GM21367 (cell line): ENCODE results near the gene CDH18.

Experiments used
- ATAC-seq: cut with Tn5 transposase; IDR thresholded peaks from one replicate; pipeline ENCODE4 v1.9.1; 2021; ENCODE audit not compliant: unreplicated experiment

CDH18 gene

DNA sequence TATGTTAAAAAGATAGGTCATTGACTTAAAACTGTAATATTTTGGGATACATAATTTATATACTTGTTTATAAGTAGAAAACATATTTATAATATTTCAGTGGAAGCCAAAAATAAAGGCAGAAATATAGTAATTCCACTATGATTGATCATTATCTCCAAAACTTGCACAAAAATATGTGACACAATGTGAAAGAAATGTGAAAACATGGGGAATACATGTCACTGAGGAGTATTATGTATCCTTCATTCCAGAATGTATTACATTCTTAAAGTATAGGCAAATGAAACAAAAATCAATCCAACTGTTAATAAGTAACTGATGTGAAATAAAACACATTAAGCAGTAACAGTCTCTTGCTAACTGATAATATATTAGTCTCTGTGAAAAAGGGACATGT lies 236.7 kb downstream of the CDH18 start:
- ATAC-seq: no peak

DNA sequence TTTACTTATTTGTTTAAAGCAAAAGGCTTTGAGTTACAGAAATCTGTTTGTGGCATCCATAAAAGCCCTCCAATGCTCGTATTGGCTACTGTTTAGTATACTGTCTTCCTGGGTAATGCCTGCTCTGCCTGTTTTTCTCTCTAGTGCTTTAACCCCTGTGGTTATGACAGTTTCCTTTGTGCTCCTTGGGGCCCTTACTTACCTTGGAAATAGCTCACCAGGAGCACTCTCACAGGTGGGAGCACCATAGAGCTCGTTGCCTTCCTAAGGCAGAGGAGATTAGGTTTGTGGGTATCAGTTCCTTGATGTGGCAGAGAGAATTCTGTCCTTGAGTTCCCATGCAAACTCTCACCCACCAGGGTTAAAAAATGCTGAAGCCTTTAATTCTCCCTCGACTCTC lies 242.8 kb downstream of the CDH18 start:
- ATAC-seq: no peak

DNA sequence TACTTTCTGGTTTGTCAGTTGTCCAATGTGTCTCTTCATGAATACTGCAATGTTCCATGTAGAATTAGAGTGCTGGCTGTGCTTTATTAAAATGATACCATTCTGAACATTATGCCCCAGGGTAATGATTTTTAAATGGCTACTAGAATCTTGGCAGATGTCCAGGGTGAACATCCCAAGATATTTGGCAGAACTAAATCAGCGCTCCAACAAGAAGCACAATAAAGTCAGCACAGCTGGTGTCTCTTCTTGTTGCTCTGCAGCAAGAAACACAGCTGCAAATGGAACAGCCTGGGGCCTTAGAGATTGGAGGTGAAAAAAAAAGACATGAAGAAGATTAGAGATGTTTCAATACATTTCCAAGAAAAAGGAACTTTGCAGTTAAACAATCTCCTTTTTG lies 248.3 kb downstream of the CDH18 start:
- ATAC-seq: no peak

DNA sequence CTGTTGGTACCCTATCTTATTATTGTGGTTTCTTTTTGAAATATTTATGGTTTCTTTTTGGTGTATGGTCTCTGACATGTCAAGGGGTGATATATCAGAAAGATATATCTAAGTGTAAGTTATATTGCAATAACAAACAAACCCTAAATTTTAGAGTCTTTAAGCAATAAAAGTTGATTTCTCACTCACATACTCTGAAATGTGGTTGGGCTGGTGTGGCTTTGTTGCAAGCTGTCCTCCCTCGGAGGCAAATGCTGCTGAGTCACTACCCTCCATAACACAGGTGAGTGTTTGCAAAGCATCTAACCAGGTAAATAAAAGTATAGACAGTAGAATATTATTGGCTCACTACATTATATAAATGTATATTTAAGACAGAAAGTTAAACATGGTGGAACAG lies 253.2 kb downstream of the CDH18 start:
- no peak for ATAC-seq

DNA sequence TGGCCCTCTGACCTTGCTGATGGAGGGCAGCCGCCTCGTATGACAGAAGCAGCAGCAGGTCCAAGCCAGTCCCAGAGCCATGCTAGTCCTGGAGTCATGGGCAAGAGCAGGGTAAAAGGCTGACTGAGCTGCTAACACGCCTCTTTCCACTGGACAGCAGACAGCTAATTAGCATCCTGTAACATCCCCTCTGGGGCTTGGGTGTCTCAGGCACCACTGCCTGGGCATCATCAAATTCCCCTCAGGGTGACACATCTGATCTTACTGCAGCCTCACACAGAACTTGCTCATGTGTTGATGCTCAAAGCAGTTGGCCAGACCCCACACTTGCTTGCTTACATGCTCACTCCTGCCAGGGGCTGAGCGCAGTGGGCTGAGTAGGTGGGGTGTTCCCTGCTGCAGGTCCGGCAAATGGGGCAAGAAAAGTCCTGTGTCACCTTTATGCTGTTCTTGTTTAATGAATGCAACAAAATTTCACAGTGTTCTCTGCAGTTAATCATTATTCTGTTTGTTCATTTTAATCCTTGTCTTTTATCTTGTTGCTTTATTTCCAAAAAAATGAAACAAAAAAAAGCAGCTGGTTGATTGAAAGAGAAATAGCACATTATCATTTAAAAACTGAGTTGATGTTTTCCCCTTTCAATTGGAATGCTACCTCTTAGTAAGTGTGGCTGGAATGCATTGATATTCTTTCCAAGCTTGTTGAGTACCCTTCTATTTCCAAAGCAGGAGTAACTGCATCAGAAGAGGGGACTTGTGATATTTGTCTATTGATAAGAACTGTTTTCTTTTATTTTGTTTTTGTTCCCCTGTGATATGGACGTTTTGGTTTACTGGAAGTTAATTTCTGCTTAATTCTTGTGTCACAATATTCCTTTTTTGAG lies 254.1 kb downstream of the CDH18 start:
- ATAC-seq: no peak

DNA sequence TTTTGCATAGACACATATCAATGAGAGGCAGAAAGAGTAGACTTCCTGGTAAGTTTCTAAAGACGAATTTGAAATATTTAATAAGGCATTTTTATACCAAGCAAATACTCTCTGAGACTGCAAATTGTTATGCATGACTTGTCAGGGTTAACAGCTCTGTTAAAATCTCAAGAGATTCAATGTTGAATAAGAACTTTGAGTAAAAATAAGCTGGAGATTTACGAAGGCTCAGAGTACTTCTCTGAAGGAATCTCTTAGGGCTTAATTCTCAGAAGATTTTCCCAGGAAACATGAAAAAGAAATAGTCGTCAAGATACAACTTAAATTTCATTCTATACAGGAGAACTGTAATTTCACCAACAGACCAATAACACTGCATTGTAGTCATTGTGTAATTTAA lies 259.4 kb downstream of the CDH18 start:
- ATAC-seq: no peak

DNA sequence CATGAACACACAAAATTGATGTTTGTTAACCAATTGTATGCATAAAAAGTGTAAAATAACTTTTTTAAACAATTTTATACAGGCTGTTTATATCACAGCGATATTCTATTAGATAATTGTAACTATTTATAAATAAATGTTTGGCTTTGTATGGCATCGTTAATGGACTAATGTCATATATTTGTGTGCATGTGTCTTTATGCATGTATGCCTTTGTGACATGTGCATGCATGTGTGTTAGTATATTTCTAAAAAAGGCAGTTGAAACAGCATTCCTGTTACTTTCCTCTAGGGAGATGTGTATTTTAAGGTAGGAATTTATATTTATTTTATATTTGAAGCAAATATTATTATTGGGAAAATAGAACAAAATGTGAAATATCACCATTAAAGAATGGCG lies 268.9 kb downstream of the CDH18 start:
- ATAC-seq: no peak

DNA sequence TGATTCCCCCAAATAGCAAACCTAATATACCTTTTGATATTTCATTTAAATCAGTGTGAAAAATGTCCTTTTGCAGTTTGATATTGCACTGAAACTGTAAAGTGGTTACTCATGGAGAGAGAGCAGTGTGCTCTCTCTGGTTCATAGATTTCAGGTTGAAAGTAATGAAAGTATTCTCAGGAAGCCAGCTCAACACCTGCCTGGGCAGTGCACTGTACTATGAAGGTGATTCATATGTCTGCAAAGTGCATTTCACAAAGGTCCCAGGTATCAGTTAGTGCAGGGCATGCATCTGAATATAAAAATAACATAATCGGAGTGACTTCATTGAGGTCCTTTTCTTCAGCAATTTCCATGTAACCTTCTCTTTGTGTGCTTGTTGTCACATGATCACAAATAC lies 274.3 kb downstream of the CDH18 start:
- ATAC-seq: no peak

DNA sequence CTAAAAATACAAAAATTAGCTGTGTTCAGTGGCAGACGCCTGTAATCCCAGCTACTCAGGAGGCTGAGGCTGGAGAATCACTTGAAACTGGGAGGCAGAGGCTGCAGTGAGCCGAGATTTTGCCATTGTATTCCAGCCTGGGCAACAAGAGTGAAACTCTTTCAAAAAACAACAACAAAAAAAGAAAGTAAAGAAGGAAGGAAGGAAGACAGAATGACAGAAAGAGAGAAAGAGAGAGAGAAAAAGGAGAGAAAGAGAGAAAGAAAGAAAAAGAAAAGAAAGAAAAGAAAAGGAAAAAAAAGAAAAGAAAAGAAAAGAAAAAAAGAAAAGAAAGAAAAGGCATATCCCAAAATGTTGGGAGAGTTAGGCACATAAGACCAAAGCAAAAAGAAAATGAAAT lies 278.6 kb downstream of the CDH18 start:
- no peak for ATAC-seq

DNA sequence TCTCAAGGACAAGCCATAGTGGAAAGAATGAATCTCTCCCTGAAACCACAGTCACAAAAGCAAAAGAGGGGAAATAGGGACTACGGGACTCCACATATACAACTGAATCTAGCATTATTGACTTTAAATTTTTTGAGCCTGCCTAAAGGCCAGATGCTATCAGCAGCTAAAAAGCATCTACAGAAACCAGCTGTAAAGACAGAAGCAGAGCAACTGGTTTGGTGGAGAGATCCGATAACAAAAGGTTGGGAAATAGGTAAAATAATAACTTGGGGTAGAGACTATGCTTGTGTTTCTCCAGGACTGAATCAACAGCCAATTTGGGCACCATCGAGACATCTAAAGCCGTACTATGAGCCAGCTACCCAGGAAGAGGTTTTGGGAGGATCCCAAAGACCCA lies 281.2 kb downstream of the CDH18 start:
- no peak for ATAC-seq

DNA sequence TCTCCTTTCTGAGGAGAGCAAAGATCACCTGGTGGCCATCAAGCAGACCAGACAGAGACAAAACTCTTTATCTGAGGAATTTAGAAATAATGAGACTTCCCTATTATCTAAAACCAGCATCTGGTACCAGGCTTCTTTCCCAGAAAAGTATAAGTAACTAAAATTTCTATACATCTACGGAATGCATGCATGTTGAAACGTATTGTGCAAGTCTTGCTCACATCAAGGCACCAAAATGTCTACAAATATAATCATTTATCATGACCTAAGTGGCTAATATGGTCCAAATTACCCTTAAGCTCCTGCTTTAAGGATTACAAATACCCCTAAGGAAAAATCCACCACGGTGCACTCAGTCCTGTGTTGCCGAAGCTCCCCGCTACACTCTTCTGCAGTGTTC lies 286.3 kb downstream of the CDH18 start:
- no peak for ATAC-seq

DNA sequence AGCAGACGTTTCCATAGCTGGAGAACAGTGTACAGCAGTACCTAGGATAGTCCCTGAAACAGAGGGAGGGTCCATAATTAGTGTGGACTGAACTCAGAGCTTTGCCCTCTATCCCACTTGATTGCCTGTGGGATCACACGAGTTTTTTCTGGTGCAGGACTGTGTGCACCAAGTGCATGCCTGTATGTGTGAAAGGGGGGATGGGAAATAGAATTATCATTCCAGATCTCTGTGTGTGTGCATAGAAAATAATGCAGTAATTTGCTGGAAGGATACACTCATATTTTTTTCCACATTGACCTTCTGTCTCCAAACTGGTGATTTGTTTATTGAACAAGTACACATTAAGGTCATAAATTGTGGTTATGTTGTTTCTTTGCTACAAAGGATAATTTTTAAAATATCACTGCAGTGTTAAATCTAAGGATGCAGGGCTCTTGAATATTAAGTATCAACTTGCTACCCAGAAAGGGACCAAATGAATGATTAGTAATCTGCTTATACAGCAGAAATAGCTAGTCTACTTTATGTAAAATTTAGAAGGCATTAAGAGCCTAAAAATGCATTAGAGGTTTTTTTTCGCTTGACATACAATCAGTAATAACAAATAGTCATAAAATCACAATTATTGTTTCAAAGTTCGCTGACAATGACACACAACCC lies 292.9 kb downstream of the CDH18 start:
- ATAC-seq: no peak

DNA sequence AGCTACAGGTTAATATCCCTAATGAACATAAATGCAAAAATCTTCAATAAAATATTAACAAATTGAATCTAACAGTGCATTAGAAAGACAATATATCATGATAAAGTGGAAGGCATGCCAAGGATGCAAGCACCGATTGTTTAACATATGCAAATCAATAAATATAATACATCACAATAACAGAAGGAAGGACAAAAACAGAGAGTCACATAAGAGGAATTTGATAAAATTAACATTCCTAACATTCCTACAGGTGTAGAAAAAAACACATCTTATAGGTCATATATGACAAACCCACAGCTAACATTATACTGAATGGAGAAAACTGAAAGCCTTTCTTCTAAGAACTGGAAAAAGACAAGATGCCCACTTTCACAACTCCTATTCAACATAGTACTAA lies 297.0 kb downstream of the CDH18 start:
- ATAC-seq: no peak

DNA sequence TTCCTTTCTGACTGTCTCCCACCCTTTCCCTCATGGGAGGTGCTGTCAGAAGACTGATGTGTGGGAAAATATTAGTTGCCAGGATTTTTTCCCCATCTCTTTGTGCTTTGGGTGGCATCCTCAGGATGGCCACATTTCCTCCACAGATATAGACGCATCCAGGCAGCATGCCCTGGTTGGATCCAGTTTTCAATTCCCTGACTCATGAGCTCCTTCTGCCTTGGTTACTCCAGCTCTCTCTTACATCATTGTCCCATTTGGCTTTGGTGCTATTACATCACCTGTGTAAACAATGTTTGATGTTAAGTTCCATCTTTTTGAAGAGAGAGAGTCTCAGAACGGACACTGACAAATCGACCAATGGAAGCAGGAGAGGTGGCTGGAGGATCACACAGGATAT lies 302.5 kb downstream of the CDH18 start:
- no peak for ATAC-seq

DNA sequence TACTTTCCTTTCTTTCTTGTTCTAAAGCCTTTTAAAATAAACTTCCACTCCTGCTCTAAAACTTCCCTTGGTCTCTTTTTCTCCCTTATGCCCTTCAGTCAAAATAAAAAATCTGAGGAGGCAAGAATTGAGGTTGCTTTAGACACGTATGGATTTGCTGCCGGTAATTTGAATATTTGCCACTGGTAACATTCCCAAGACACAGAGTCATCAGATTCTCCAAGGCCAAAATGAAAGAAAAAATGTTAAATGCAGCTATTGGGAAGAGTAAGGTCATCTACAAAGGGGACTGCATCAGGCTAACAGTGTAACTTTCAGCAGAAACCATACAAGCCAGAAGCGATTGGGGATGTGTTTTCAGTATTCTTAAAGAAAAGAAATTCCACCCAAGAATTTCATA lies 311.1 kb downstream of the CDH18 start:
- ATAC-seq: no peak

DNA sequence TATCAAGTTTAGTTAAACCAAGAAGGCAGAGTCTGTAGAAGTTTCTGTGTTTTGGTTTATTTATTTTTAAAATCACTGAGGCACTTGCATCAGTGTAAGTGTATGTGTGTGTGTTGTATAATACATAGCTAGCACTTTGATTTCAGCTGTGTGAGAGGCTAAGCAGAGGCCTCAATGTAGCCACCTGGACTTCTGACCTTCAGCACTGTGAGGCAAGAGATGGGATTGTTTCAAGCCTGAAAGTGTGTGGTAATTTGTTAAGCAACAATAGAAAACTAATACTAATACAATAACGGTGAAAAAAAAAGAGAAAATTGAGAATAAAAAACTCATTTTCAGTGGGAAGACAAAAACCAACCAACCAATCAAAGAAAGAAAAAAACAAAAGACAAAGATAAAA lies 327.3 kb downstream of the CDH18 start:
- no peak for ATAC-seq

DNA sequence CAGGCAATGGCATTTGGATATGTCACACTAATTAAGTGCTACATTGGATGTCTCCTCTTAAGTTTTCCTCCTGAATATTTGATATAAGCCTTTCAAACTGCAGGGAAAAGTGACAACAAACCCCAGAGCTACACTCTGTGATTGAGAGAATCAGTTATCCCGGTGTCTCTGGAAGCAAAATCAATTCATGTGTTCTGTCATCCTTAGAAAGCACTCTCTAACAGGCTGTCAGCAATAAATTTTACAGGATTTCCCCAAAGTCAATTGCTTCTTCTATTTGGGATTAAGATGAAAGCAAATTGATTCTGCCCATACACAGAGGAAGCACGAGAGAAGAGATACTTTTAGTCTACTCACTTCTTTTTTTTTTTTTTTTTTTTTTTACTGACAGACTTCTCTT lies 332.4 kb downstream of the CDH18 start:
- ATAC-seq: no peak

DNA sequence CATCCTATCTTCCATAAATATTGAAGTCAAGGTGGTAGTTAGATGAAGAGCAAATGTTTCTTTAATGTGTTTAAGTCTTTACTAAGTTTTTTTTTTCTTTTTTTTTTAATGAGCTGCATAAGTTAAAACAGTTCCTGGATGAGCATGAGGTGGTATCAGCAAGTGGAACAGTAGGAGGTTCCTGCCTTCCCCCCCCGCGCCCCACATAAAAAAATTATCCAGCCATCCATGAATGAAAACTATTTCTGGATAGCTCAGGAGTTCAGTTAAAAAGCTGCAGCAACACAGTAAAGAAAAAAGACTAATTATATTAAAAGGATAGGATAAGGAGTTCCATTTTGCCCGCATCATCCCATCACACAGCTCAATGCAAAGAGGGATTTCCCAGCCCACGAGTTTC lies 349.5 kb downstream of the CDH18 start:
- ATAC-seq: no peak

DNA sequence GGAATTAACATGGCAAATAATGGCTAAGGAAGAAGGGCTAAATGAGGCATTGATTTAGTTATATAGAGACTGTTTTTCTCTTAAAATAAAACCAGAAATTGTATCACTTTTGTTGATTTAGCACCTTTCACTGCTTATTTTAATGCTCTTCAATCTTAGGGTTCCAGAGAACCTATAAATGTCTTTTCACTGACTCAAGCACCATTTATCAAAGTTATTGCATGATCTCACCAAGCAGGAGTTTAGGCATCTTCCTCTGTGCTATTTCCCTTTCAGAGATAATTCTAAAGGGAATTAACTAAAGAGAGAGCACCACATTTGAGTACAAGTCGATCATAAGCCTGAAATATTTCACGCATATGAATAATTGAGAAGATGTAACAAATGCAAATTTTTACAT lies 357.1 kb downstream of the CDH18 start:
- no peak for ATAC-seq

DNA sequence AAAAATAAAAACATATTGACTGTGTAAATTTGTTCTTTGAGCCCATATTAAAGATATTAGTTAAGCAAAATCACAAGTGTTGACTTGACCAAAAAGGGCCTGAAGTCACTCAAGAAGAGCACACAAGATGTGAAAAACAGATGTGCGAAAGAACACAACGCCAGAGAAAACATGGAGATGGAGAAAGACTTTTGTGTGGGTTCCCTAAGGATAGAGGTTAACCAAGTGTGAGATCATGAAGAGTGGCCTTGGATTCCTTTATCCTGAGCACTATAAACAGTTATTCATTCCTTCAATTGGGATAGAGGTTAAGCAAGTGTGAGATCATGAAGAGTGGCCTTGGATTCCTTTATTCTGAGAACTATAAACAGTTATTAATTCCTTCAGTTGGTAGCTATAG lies 361.8 kb downstream of the CDH18 start:
- no peak for ATAC-seq

DNA sequence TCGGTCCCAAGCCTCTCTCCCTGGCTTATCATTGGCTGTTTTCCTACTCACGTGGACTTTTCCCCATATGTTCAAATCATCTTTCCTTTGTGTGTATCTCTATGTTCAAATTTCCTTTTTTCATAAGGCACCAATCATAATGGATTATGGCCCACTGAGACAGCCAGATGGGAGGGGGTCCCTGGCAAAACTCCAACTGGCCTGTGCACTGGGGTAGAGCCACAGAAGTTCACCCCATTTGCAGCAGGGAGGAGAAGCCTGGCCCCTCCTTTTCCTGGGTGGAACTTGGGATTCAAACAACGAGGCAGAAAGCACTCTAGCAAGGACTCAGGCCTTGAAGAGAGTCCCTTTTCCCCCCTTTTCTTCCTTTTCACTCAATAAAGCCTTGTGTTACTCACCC lies 362.4 kb downstream of the CDH18 start:
- ATAC-seq: no peak

DNA sequence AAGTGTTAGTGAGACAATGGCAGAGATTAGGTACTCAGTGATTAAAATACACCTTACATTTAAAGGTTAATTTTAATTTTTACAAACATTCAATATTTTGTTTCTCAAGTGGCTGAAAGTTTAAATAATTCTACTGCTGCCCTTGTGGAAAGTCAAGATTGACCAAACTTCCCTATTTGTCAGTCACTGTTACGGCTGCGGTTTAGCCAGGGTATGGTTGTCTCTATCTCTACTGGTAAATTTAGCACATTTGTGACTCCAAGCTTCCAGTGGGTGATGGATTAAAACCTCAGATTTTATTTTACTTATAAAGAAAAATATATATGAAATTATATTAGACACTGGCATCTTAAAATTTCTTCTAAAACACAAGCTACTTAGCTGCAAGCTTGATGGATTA lies 368.4 kb downstream of the CDH18 start:
- no peak for ATAC-seq
